Right lobe of liver (tissue), 4 donors: ENCODE results near the gene IL9.

Experiments used
- POLR2A ChIP-seq: fragments of 450-650 bp; IDR thresholded peaks from one replicate; pipeline ENCODE4 v1.6.1; 2017; ENCODE audit warnings: antibody characterized with exemption, mild to moderate bottlenecking
- TF ChIP-seq, protein P1 (sequence below), 4 donors: fragments of 200-600 bp in 3 of 4; fragments of 450-650 bp in 1 of 4; IDR thresholded peaks; one replicate each; pipeline versions ENCODE4 v1.5.1 to v1.8.0; 2016 to 2022; ENCODE audit warnings: antibody characterized with exemption in 4 of 4, mild to moderate bottlenecking in 2 of 4
- donor health status: DM: no; HTN: no; CAD: no.
- donor health status: DM: no; HTN: no; CAD: no.
- donor health status: DM: no; HTN: yes; CAD: no.

- no peak for TF ChIP-seq POLR2A
- TF ChIP-seq, protein P1, sequence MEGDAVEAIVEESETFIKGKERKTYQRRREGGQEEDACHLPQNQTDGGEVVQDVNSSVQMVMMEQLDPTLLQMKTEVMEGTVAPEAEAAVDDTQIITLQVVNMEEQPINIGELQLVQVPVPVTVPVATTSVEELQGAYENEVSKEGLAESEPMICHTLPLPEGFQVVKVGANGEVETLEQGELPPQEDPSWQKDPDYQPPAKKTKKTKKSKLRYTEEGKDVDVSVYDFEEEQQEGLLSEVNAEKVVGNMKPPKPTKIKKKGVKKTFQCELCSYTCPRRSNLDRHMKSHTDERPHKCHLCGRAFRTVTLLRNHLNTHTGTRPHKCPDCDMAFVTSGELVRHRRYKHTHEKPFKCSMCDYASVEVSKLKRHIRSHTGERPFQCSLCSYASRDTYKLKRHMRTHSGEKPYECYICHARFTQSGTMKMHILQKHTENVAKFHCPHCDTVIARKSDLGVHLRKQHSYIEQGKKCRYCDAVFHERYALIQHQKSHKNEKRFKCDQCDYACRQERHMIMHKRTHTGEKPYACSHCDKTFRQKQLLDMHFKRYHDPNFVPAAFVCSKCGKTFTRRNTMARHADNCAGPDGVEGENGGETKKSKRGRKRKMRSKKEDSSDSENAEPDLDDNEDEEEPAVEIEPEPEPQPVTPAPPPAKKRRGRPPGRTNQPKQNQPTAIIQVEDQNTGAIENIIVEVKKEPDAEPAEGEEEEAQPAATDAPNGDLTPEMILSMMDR (IDR thresholded peaks at IDR 0.05) = no peak
Observed at GRCh38 chr5:135876146-135876545, 19.5 kb downstream of the IL9 start.
